ENCODE results near the gene LIN9. TPM values are rescaled to one million over a fixed set of nuclear protein-coding genes. Genes with fewer than 3 reads are reported as not detected.
A peak's percentile ranks its signal among the peaks of the same experiment; 100 is the strongest.

LIN9 gene
- total and polyA plus RNA-seq, 2 of the 8 experiments (the other 6 are each of a cell fraction or from before 2014, with no cell fraction given) = 5.6 to 12.6 TPM

DNA sequence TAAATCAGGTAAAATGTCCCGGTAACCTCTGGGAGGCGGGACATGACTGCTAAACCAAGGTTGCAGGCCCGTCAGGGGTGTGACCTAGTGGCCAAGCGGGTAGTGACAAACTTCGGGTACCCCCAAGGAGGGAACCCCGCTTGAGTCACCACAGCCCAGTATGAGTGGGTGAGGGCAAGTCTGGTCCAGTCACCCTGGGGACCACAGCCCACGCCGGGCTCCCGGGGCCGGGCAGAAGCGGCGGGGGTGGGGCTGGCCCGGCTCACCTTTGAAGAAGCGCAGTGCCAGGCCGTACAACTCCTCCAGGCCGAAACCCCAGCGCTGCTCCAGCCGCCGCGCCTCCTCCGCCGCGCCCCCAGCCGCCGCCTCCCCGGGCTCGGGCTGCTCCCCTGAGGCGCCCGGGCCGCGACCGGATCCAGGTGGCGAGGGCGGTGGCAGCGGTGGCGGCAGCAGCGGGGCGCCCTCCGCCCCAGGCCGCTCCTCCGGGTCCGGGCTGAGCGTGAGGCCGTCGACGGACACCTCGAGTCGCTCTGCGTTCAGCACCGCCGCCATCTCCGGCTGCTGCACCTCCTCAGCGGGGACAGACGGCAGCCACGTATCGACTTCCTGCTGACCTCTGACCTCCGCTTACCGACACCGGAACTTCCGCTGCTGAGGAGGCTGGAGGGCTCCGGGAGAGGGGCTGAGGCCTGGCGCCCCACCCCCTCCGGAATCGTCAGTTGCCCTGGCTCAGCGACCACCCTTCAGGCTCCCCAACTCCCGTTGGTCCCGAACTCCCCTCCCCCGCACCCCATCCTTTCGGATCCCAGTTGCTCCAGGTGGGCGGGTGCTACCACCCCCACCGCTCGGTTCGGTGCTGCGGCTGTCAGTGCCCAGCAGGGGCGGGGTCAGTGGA is 122.6 kb downstream of the LIN9 start, which contains the start of gene ACBD3 (continued):
- TF ChIP-seq, protein P1, sequence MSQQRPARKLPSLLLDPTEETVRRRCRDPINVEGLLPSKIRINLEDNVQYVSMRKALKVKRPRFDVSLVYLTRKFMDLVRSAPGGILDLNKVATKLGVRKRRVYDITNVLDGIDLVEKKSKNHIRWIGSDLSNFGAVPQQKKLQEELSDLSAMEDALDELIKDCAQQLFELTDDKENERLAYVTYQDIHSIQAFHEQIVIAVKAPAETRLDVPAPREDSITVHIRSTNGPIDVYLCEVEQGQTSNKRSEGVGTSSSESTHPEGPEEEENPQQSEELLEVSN (IDR thresholded peaks at IDR 0.05) = no peak
- TF ChIP-seq SP2 (IDR thresholded peaks at IDR 0.05; ENCODE audit: low read length) = no peak
- no peak for TF ChIP-seq SAP30 (IDR thresholded peaks at IDR 0.05; ENCODE audit: insufficient read depth, insufficient replicate concordance, low read length)
- peak; percentile 96 for TF ChIP-seq ASH2L (IDR thresholded peaks at IDR 0.05; ENCODE audit: low read length)
- TF ChIP-seq SIX5 (IDR thresholded peaks at IDR 0.05; ENCODE audit: low read depth, low read length) = no peak
- TF ChIP-seq RNF2 (IDR thresholded peaks at IDR 0.05; ENCODE audit: borderline replicate concordance, low read depth, low read length, missing control alignments, poor library complexity, severe bottlenecking) = no peak
- TF ChIP-seq SP4 (IDR thresholded peaks at IDR 0.05; ENCODE audit: low read length) = no peak
- TF ChIP-seq, protein P2, sequence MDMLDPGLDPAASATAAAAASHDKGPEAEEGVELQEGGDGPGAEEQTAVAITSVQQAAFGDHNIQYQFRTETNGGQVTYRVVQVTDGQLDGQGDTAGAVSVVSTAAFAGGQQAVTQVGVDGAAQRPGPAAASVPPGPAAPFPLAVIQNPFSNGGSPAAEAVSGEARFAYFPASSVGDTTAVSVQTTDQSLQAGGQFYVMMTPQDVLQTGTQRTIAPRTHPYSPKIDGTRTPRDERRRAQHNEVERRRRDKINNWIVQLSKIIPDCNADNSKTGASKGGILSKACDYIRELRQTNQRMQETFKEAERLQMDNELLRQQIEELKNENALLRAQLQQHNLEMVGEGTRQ (IDR thresholded peaks at IDR 0.05; ENCODE audit: low read length) = no peak
- TF ChIP-seq HDAC6 (IDR thresholded peaks at IDR 0.05; ENCODE audit: low read depth, low read length) = no peak
- TF ChIP-seq GABPA (IDR thresholded peaks at IDR 0.05; ENCODE audit: borderline replicate concordance, insufficient read depth, low read length) = peak; percentile 88; the same call in 1 of the 2 replicates
- TF ChIP-seq SP1 (IDR thresholded peaks at IDR 0.05; ENCODE audit: low read depth, low read length) = no peak
- TF ChIP-seq PHF8 (conservative IDR thresholded peaks at IDR 0.05; ENCODE audit: low read depth, low read length) = peak; percentile 95

Measured in H1 (cell line).